Dermis blood vessel endothelial cell (primary cell): Measurements from ENCODE around the gene QKI. TPM values are rescaled to one million over a fixed set of nuclear protein-coding genes. Genes with fewer than 3 reads are reported as not detected.
"Not testable (repeated sequence)": the region's sequence is repeated elsewhere in the genome, so short reads cannot be mapped to it uniquely, and the experiment has no call there.

Experiments used
- DNase-seq: peaks from one replicate; pipeline ENCODE4 v3.0.0; 2010
- total RNA-seq: library from RNA; depleted of rRNA; stranded (reverse); fragments of >200 nt; gene quantifications from 2 replicates; pipeline ENCODE4 v1.2.3, GENCODE V29; 2014

The QKI gene
- total RNA-seq, 1 donor from 2014 or later: 307 TPM

DNA sequence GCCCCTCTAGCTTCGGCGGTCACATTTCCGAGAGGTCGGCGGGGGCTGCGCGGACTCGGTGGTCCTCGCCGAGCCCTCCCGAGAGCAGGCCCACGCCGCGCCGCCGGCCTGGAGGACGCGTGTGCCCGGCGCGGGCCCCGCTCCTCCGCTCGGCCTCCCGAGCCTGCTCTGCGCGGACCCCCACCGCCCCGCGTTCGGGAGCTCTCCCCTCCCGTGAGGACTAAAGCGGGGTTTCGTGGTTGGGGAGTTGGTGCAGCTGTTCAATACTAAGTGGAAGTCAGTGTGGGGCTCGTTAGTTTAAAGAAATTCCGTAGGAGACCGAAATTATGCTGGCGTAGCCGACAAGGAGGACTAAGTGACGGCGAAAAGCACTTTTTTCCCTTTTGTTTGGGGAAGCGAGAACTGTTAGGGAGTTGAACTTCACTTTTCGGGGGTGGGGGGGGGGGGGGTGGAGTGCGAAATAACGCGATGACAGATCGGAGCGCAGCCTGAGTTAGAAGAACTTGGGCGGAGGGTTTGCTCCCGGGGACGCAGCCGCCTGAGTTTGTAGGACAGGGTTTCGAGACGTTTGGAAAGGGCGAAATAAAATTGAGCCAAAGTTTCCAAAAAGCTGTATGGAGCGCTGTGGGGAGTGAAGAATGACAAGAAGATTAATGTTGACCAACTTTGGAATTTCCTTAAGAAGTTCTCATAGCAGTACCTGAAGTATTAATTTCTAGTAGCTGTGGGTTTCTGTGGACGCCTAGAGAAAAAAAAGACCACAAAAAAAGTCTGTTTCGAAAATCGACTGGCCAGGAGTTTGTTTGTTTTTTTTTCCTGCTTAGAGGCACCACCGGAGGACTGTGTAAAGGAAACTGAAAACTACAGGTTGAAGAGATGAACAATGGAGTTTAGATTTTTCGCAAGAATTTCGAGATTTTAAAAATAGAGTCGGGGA lies 1.4 kb downstream of the QKI start:
- DNase-seq: peak; percentile 75

GRCh38 chr6:163416557-163417253 lies 2.2 kb downstream of the QKI start:
- DNase-seq: peak; percentile 88

DNA sequence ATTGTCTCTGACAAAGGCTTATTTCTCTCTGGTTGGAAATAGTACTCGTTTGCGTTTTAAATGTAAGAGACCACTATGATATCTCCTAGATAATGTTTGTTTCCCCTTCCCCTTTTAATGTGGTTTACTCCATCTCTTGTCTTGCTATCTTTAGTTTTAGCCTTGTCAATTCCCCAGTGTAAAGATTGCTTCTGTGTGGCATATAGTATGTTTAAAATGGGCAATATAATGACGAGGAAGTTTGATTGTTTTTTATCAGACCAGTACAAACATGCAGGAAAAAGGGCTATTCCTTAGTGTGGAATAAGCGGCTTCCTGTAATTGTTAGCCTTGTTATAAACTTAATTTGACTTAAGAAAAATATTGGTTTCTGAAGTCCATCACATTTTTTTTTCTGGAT lies 3.1 kb downstream of the QKI start:
- DNase-seq: peak; percentile 76

DNA sequence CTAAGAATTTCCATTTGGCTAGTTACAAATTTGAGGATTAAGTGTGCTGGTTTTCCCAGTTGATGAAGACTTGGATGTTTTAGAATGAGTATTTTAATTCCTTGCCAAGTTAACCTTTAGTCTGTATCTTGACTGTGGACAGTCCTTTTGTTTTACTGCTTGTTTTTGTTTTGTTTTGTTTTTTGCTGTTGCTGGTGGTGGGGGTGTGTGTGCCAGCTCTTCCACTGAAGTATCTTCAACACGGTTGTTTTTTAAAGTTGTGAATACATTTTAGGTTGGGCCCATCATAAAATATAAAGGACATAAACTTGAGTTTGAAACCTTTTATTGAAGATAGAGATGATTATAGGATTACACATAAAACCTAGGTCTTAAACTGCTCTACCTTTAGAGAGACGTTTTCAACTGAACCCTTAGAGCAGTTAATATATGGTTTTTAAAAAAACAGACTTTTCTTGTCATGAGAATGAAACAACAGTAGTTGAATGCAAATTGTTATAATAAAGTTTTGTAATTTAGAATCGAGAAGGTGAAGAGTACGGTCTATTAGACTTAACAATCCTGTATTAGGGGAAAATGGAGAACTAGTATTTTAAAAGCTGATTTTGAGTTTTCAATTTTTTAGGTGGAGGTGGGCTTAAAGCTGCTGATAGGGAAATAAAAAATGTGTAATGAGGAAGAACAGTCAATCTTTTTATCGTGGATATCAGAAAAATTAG lies 4.0 kb downstream of the QKI start:
- peak; percentile 32 for DNase-seq

DNA sequence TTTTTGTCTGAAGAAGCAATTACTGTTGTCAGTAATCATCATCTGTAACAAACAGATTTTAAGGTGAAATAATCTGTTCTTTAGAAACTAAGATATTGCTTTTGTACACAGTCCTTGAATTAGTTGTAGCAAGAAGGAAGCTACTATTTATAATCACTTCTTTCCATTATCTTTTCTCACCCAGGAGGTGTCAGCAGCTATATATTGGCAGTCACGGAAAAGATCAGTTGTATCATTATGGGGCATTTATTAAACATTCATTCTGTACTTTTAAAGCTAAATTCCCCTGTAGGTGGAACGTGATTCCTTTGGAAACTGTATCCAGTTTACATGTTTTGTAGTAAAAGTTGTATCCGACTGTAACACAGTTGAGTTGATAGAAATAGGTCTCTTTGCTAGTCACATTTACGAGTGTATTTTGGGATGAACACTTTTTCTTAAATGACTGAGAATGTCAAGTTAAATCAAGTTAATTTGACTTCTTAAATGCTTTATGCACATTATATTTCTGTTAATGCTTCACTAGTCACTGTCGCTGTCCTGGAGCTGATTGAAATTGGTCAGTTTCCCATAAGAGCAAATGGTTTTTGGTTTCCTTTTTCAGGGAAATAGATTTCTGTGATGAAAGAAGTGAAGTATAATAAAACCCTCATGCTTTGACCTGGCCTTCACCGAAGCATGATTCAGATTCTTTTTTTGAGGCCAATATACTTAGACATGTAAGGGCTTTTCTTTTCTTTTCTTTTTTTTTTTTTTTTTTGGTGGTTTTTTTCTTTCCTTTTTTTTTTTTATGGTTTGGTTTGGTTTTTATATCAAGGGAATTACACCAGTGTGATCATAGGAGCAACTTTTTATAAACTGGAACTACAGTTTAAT lies 5.1 kb downstream of the QKI start:
- DNase-seq: peak; percentile 56

DNA sequence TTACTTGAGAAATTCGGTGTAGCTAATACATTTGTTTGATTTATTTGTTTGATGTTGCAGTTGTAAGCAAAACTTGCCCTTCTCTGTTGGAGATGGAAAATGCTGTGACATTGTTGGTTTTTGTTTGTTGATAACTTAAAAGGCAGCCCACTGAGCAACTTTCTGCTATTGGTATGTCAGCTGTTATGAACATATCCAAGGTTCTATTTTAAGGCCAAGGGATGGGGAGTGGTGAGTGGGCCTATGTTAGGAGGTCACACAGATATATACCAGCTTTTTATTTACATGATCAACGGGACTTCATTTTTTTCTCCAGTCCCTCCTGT lies 5.7 kb downstream of the QKI start:
- DNase-seq: peak; percentile 20

DNA sequence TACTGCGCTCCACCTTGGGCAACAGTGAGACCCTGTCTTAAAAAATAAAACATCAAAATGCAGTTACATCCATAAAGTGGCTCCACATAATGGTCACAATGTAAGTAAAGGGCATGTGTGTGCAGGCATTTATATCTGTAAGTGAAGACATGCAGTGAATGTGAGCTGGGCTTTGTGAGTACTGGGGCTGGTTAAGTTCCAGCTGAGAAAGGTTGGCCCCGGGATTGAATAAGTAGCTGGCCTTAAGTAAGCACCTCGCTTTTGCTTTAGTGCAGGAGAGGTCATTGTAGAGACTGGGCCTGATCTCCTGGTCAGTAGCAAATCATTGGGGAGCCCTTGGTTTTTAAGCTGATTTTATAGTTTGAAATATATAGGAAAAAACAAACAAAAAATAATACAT lies 8.0 kb downstream of the QKI start:
- DNase-seq: no peak

DNA sequence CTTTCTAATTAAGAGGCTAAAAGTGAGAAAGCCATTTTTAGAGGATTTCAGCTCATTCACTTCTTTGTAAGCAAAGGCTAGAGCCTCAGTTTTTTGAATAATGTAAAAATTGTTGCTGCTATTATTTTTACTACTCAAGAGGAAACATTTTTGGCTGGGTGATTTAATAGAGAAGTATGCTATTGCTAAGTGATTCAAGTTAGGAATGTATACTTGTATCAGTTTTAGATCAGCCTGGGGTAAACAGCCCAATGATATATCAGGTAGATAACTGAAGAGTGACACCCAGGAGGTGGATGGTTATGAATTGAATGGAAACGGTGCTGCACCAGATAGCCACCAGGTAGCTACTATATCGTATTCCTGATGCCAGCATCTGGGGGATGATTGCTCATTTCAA lies 9.2 kb downstream of the QKI start:
- no peak for DNase-seq

- peak; percentile 77 for DNase-seq
Measured at GRCh38 chr6:163427498-163428254, 13.2 kb downstream of the QKI start.

- no peak for DNase-seq
Measured at GRCh38 chr6:163428373-163428772, 13.9 kb downstream of the QKI start.

- DNase-seq: no peak
Measured at GRCh38 chr6:163429858-163430448, 15.4 kb downstream of the QKI start.

GRCh38 chr6:163432300-163432699 lies 17.8 kb downstream of the QKI start:
- no peak for DNase-seq

DNA sequence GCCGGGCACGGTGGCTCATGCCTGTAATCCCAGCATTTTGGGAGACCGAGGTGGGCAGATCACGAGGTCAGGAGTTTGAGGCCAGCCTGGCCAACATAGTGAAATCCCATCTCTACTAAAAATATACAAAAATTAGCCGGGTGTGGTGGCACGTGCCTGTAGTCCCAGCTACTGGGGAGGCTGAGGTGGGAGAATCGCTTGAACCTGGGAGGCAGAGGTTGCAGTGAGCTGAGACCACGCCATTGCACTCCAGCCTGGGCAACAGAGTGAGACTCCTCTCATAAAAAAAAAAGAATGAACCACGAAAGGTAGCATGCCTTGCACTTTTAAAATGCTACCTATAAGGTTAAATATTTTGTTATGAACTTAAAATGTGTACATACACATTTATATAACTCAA lies 19.0 kb downstream of the QKI start:
- not testable (repeated sequence) for DNase-seq

DNA sequence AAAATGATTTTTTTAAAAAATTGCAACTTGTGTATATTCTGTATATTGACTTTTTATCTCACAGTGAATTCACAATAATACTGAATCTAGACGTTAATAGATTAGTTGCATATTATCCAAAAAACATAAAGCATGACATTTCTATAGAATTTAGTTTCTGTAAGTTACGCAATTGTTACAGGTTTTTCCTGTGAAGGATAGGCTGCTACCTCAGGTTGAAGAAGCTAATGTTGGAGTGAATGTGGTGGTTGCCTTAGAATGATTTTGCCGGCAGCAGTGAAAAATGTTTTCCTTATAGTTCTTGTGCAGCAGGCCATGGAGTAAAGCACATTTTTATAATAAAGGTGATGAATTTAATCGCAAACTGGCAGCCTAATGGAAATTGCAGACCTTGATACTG lies 20.5 kb downstream of the QKI start:
- DNase-seq: no peak

- DNase-seq: no peak
Measured at GRCh38 chr6:163436843-163437242, 22.3 kb downstream of the QKI start.

GRCh38 chr6:163437466-163437865 lies 22.9 kb downstream of the QKI start:
- no peak for DNase-seq

- no peak for DNase-seq
Measured at GRCh38 chr6:163438298-163438939, 23.9 kb downstream of the QKI start.

DNA sequence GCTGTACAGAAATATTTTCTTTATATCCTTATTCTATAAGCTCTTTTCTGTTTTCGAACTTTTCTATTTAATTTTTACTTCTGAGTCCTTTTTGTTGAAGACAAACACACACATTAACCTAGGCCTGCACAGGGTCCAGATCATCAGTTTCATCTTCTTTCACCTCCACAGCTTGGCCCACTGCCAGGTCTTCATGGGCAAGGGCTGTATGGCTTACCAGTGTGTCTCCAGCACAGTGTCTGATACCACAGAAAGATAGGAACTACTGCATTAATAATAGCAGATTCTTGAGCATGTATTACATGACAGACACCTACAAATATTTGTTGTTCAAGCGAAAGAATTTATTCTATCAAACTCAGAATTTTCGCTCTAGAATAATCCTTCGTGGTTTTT lies 24.4 kb downstream of the QKI start:
- peak; percentile 37 for DNase-seq

- DNase-seq: not testable (repeated sequence)
Measured at GRCh38 chr6:163439390-163439789, 24.9 kb downstream of the QKI start.

DNA sequence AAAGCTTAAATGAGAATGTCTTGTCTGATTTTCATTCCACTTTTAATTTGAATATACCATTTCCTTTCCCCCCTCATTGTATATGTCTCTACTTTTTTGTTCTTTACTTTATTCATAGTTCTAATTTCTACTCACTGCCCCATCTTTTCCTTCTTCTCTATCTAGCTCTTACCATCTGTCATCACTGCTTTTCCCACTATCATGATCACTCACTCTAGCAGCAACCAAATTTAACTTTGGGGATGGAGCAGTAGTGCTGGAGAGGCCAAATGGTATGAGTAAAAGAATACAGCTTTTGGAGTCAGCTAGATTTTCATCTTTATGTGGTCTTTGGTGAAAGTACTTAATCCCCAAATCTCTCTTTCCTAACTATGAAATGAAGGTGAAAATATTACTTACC lies 25.5 kb downstream of the QKI start:
- no peak for DNase-seq

GRCh38 chr6:163442336-163442735 lies 27.8 kb downstream of the QKI start:
- DNase-seq: no peak
